DND-41 (cell line): Measurements from ENCODE around the gene PRELID3B.

Experiments
- ATAC-seq: fragments of 200-7000 bp; cut with Tn5 transposase; 3 replicates; pipeline ENCODE4 v1.9.1; 2021; ENCODE audit warnings: low read depth; ENCODE audit not compliant: insufficient read depth
- DNase-seq: peaks from one replicate; pipeline ENCODE4 v3.0.0-alpha.2; 2020
- H2AFZ ChIP-seq: 2 replicates; pipeline ENCODE4 v1.6.0; 2012; ENCODE audit warnings: low read depth, low read length
- H3K27ac ChIP-seq: 2 replicates; pipeline ENCODE4 v1.5.1; 2012; ENCODE audit warnings: low read length, inconsistent platforms
- H3K27me3 ChIP-seq: fragments of 200-600 bp; sonication (generic); 2 replicates; pipeline ENCODE4 v1.6.0; 2012; ENCODE audit warnings: low read length, mild to moderate bottlenecking, inconsistent platforms; ENCODE audit not compliant: insufficient read depth, poor library complexity
- H3K36me3 ChIP-seq: 2 replicates; pipeline ENCODE4 v1.5.1; 2012; ENCODE audit warnings: low read length, inconsistent platforms; ENCODE audit not compliant: insufficient read depth
- H3K4me1 ChIP-seq: 2 replicates; pipeline ENCODE4 v1.5.1; 2012; ENCODE audit warnings: mild to moderate bottlenecking, low read length; ENCODE audit not compliant: insufficient read depth
- H3K4me2 ChIP-seq: 2 replicates; pipeline ENCODE4 v1.6.0; 2012; ENCODE audit warnings: mild to moderate bottlenecking, moderate library complexity, low read length, inconsistent platforms; ENCODE audit not compliant: insufficient read depth
- H3K4me3 ChIP-seq, 2 experiments: fragments of 200-600 bp in 1 of 2; shearing (Covaris generic) in 1 of 2; 2 replicates each; pipeline ENCODE4 v1.5.1; 2012 to 2016; ENCODE audit warnings: inconsistent platforms in 2 of 2, low read length in 2 of 2, mild to moderate bottlenecking in 2 of 2, low read depth in 1 of 2, moderate library complexity in 1 of 2
- H3K79me2 ChIP-seq: 2 replicates; pipeline ENCODE4 v1.6.0; 2012; ENCODE audit warnings: low read length, inconsistent platforms; ENCODE audit not compliant: insufficient read depth
- H3K9ac ChIP-seq: 2 replicates; pipeline ENCODE4 v1.6.0; 2012; ENCODE audit warnings: low read depth, mild to moderate bottlenecking, inconsistent platforms, low read length, moderate library complexity
- H3K9me3 ChIP-seq: 2 replicates; pipeline ENCODE4 v1.5.1; 2012; ENCODE audit warnings: low read length, moderate library complexity, mild to moderate bottlenecking, inconsistent platforms; ENCODE audit not compliant: insufficient read depth, severe bottlenecking
- H4K20me1 ChIP-seq: 2 replicates; pipeline ENCODE4 v1.6.0; 2012; ENCODE audit warnings: low read length; ENCODE audit not compliant: insufficient read depth
- CTCF ChIP-seq: IDR thresholded peaks from 2 replicates; pipeline ENCODE4 v1.5.1; 2012; ENCODE audit warnings: borderline replicate concordance, low read length, moderate library complexity, mild to moderate bottlenecking; ENCODE audit not compliant: poor library complexity, severe bottlenecking; ENCODE audit errors: extremely low read depth
- EZH2 ChIP-seq: IDR thresholded peaks from 3 replicates; pipeline ENCODE4 v1.6.1; 2012; ENCODE audit warnings: borderline replicate concordance, low read depth, mild to moderate bottlenecking, moderate library complexity, low read length, inconsistent platforms; ENCODE audit not compliant: severe bottlenecking

Gene PRELID3B

GRCh38 chr20:59001068-59001448 is 41.5 kb downstream of the PRELID3B start:
- TF ChIP-seq EZH2, result no peak
- no peak for TF ChIP-seq CTCF
- peaks cover 15% of the 10 kb centered on the region for H3K4me1 ChIP-seq
- peaks cover 18% of the 10 kb centered on the region for H4K20me1 ChIP-seq
- no peak overlapping the region for H3K27ac ChIP-seq
- H3K27me3 ChIP-seq, result no peaks in the 10 kb centered on the region
- no peak overlapping the region for H2AFZ ChIP-seq
- DNase-seq, result no peak
- H3K36me3 ChIP-seq, result peaks cover 5% of the 10 kb centered on the region; the same call in 1 of the 2 replicates
- H3K4me2 ChIP-seq, result no peak overlapping the region
- no peaks in the 10 kb centered on the region for H3K79me2 ChIP-seq
- no peaks in the 10 kb centered on the region for H3K9me3 ChIP-seq
- ATAC-seq, result no peak
- no peak overlapping the region for H3K4me3 ChIP-seq
- H3K9ac ChIP-seq, result no peak overlapping the region

GRCh38 chr20:59000326-59000725 is 42.3 kb downstream of the PRELID3B start:
- Histone ChIP-seq H3K79me2 (no peaks in the 10 kb centered on the region), H3K27me3 (no peaks in the 10 kb centered on the region), H3K9me3 (no peaks in the 10 kb centered on the region), H3K27ac (no peak overlapping the region), H3K4me3 (no peak overlapping the region), H2AFZ (no peak overlapping the region), H3K4me1 (peaks cover 9% of the 10 kb centered on the region), H4K20me1 (peaks cover 12% of the 10 kb centered on the region), H3K4me2 (no peak overlapping the region), H3K9ac (no peak overlapping the region), H3K36me3 (peaks cover 10% of the 10 kb centered on the region; the same call in 1 of the 2 replicates)
- ATAC-seq, result no peak
- TF ChIP-seq EZH2, result no peak
- TF ChIP-seq CTCF, result no peak
- DNase-seq, result no peak

- no peak for TF ChIP-seq CTCF
- no peak for TF ChIP-seq EZH2
- DNase-seq (no peak), ATAC-seq (no peak)
- no peak overlapping the region for H3K4me3 ChIP-seq
- H3K36me3 ChIP-seq, result peaks cover 27% of the 10 kb centered on the region
- H3K9me3 ChIP-seq, result no peaks in the 10 kb centered on the region
- no peaks in the 10 kb centered on the region for H3K27me3 ChIP-seq
- no peaks in the 10 kb centered on the region for H3K4me1 ChIP-seq
- no peak overlapping the region for H3K27ac ChIP-seq
- no peak overlapping the region for H3K9ac ChIP-seq
- H2AFZ ChIP-seq, result no peak overlapping the region
- H3K4me2 ChIP-seq, result no peak overlapping the region
- peaks cover 11% of the 10 kb centered on the region for H4K20me1 ChIP-seq
- H3K79me2 ChIP-seq, result no peaks in the 10 kb centered on the region
Measured at GRCh38 chr20:58998656-58999055, 43.9 kb downstream of the PRELID3B start.

GRCh38 chr20:58997141-58997770 is 45.3 kb downstream of the PRELID3B start:
- DNase-seq (no peak), ATAC-seq (0 out of 3 replicates have a peak, but pooled peaks have one; percentile 20)
- peaks cover 11% of the 10 kb centered on the region for H4K20me1 ChIP-seq
- no peaks in the 10 kb centered on the region for H3K9me3 ChIP-seq
- no peak overlapping the region for H3K9ac ChIP-seq
- no peak overlapping the region for H2AFZ ChIP-seq
- no peak overlapping the region for H3K4me3 ChIP-seq
- no peak for TF ChIP-seq EZH2
- TF ChIP-seq CTCF, result no peak
- H3K27me3 ChIP-seq, result no peaks in the 10 kb centered on the region
- H3K79me2 ChIP-seq, result no peaks in the 10 kb centered on the region
- no peak overlapping the region for H3K4me2 ChIP-seq
- peaks cover 41% of the 10 kb centered on the region for H3K36me3 ChIP-seq
- H3K4me1 ChIP-seq, result no peaks in the 10 kb centered on the region
- no peak overlapping the region for H3K27ac ChIP-seq
